HG02938 (cell line): ENCODE measurements around the gene RALGPS1.

Experiments
- ATAC-seq: cut with Tn5 transposase; IDR thresholded peaks from one replicate; pipeline ENCODE4 v1.9.1; 2021; ENCODE audit warnings: mild to moderate bottlenecking, moderate library complexity; ENCODE audit not compliant: unreplicated experiment

RALGPS1 gene

DNA sequence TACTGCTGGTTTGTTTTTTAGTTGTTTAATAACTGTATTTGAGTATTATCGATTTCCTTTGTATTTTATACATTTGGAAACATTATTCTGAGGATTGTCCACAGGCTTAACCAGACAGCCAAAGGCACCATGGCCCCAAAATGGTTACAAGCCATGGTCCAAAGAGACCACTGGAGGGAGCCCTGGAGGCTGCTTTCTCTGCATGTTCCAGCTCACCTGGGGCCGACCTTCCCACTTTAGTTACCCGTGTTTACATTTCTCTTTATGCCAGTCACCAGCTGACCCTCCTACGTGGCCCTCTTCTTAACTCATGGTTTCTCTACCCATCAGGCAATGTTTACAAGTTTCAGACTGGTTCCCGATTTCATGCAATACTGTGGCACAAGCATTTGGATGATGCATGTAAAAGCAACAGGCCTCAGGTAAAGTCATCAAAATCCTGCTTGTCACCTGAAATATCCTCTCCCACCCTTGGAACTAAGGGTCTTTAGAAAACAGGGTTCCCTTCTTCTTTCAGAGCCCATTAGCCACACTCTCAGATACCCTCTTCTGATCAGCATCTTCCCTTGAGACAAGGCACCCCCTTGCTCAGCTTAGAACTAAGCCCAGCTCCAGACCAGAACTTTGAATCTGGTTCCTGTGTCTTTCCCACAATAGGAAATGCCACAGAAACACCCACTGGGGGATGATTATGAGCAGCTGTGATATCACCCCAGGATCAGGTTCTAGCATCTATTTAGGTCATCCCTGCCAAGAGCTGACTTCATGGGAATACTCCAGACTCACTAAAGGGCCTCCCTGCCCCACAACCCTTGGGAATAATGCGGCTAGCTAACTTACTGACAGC, 300.1 kb downstream of the RALGPS1 start:
- no peak for ATAC-seq

DNA sequence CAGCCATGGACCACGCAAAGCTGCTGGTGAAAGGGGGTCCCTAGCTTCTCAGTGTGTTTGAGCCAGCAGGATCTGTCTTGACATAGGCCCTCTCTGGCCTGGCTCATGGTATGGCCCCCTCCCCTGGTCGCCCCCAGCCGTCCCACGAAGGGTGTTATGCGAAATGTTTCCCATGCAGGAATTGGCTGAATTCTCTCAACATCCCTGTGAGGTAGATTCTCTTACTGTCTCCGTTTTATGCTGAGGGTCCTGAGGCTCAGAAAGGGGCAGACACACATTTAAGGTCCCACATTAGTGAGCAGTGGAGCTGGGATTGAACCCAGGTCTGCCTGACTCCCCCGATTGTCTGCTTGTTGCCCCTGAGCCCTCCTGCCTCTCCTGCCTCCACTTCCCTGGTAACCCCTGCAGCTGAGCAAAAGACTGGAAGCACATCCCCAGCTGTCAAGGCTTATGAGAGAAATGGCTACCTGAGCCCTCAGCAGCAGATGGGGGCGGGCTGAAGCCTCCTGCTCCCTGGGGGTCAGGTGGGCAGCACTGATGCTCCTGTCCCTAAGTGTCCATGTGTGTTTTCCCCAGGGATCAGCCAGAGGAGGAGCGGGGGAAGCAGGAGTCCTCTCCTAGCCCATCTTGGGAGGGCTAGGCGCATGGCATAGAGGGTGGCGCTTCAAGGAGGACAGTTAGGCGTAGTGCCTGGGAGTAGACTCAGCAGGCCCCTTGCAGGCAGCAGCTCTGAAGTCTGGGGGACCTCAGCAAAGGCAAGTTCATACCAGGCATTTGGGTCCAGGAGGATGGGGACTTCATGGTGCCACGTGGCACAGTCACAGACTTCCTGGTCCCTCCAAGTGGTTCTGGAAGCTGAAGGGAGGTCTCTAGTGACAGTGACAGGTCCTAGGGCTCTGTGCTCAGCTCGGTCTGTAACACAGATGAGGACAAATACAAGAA, 301.0 kb downstream of the RALGPS1 start:
- ATAC-seq: no peak

DNA sequence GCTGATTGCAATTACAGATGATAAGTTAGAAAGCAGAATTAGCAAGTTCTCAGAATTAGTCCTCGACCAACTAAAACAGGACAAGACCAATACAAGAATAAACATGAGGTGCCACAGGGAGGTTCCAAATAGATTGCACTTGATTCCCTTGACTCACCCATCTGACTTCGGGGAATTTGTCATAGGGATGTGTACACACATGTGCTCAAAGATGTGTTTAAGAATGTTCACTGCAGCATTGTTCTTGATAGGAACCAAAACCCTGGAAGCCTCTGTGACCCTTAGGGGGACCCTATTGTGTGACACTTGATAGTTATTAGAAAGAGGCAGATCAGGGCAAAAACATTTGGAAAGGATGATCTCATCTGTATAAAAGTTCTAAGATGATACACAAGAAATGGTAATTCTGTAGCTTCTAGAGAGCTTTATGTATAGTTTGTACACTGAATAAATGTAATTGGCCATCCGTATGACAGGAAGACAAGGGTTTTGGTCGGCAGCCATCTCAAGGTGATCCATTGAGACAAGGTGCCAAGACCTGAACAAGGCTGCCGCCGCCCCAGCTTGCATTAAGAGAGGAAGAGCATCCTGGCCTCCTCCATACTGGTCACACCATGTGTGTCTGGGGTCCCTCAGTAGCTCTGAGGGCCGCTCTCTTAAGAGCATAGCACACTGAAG, 301.8 kb downstream of the RALGPS1 start:
- ATAC-seq: no peak

DNA sequence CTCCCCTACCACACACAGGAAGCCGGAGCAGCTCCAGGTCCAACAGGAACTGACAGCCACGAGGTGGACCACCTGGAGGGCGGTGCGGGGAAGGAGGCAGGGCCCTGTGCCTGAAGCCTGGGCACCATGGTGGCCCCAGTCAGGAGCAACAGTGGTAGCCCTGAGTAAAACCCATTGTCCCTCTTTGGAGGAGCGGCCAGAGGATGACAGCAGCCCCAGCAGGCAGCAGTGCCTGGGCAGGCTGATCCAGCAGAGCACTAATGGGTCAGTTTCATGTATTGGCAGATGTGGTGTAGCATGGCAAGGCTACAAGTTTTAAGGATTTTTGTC, 302.3 kb downstream of the RALGPS1 start:
- no peak for ATAC-seq

DNA sequence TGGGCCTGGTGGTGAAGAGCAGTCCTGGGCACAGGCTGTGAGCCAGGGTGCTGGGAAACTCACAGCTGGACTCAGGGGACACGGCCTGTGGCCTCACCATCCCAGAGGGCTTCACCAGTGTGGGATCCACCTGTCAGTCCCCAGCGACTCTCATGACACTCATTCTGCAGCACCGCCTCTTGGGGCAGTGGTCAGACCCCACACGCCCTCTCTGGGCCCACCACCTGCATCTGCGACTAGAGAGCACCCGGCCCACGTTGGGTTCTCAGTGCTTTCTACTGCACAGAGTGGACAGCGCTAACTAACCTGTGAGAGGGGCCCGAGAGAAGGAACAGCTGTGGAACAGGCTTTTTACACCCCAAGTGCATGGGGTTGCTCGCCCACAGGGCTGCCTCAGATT, 304.2 kb downstream of the RALGPS1 start:
- ATAC-seq: no peak

DNA sequence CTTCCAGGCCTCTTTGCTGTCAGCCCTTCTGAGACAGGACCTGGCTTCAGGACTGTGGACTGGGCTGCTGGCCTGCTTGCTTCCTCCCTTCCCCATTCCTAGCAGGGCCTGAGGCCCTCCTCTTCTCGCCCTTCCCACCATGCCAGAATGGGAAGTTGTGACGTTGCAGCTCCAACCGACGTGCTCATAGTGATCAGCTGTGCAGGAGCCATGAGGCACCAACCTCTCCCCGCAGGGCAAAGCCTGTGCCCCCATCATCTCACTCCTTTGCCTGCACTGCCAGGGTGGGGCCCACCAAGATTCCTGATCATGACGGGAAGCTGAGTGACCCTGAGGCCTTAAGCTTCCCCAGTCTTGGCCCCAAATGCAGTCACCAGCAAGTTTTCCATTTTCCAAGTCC, 304.9 kb downstream of the RALGPS1 start:
- ATAC-seq: no peak

DNA sequence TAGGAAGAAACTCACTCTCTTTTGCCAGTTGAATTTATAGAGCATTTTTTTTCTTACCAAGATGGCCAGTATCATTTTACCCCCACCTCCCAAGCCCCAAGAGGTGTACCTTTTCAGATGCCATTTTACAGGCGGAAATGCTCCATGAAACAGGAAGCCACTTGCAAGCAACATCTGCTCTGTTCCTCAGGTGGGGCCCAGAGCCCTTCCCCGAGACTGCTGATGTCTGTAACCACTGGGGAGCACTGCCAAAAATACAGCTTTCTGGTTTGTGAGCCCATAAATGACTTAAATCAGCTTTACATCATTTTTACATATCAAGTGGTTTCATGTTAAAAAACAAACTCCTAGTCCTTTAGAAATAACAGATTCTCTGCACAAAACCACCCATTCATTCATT, 307.1 kb downstream of the RALGPS1 start:
- ATAC-seq: no peak

DNA sequence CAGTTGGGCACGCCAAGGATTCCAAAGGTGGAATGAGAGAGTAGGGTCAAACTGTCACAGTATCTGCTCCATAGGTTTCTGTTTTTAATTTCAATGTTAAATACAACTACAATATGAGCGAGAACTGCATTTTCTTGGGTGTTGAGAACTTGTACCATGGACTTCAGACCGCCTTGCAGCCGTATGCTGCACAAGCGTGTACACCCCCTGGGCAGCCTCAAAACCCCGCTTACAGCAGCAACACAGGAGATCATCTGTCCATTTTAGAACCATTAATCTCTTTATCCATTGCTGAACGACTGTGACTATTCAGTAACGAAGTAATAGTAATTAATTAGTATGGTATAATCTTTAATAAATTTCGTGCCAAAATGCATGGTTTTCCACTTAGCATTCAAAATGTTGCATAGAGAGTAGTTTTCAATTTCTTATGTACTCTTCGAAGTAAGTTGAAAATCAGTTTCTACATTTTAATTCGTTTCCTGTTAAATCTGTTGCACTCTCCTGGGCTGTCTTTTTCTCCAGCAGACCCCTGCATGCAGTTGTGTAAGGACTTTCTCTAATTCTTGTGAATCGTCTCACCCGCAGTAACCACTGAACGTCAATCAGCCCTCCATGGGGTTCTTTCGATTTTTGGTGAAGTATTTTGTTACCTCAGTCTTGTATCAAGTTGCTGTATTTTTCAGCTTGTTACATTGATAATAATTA, 308.0 kb downstream of the RALGPS1 start:
- ATAC-seq: no peak

DNA sequence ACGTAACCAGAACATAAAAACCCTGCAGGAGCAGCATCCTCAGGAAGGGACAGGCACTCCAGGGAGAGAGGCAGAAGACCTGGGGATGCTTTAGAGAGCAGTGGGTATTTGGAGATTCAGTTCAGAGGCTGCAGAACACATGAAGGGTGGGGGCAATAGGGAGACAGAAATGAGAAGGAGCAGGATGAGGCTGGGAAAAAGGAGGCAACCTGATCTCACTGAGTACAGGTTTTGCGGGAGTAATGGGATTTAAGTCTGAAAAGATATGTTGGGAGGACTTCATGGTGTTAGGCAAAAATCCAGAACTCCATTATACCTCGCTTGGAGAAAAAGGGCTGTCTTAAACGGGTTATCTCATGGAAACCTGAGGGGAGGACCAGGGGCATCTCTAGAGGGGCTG, 308.7 kb downstream of the RALGPS1 start:
- ATAC-seq: no peak

DNA sequence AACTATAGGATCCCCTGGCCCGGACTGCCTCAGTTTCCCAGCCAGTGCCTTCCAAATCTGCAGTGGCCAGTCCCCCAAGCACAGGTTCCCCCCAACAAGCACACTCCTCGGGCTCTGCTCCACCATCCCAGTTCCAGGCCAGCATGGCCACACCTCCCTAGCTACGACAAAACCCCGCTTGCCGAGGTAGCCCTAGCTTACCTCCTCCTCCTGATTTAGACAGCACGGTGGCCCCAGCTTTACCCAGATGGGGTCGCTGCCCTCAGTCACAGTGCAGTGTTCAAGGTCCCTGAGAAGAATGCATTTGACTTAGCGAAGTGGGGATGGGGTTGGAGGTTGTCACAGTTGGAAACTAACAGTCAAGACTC, 309.2 kb downstream of the RALGPS1 start:
- ATAC-seq: no peak

DNA sequence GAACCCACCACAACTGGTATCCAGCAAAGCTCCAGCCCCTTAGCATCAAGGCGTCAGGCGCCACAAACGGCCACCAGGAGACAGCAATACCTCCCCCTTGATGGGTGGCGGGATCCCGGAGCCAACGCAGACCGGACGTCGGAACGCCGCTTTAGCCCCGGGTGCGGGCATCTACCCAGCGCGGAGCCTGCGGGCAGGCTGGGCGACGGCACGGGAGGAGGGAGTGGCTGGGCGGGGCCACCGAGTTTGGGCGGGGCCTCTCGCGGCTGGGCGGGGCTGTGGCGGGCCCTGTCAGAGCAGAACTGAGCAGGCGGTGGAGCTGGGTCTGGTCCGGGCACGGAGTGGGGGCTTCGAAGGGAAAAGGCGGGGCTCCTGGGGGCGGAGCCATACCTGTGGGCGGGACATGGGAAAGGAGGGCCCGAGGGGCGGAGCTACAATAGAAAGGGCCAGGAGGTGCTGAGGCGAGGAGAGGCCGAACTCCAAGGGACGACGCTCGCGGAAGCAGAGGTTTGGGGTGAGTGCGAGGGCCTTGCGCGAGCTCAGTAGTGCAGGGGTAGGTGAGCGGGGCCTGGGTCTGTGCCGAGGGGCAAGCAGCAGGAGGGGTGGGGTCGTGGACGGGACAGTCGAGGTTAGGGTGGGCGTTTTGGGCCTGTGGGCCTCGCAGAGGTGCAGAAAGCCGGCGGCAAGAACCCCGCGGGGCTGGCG, 309.7 kb downstream of the RALGPS1 start:
- peak; percentile 60 for ATAC-seq

DNA sequence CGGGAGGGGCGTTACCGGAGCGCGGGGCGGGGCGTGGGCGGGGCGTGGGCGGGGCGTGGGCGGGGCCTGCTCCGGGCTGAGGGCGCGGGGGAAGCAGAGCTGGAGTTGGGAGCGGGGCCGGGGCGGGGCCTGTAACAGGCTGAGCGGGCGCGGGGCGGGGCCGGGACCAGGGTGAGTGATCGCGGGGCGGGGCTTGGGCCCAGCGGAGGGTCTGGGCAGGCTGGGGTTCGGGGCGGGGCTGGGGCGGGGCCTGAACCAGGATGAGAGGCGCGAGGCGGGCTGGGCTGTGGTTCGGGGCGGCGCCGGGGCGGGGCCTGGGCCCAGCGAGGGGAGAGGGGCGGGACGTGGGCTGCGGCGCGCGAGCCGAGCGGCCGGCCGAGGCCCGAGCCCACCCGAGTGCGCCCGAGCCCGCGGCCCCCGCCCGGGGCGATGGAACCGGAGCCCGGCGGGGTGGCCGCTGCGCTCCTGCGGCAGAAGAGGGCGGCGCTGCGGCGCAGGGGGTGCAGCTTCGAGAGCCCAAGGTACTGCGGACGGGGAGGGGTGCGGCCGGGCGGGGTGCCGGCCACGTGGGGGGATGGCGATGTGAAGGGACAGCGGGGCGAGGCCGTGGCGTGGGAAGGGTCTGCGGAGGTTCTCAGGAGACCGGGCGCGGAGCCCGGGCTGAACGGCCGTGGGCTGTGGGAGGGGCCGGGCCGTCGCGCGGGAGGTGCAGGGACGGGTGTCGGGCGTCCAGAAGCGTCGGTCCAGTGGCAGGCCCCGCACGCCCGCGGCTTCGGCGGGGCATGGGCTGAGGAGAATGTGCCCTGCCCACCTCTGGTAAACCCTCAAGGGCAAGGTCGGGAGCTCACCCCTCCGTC, 310.5 kb downstream of the RALGPS1 start:
- ATAC-seq: peak; percentile 40

DNA sequence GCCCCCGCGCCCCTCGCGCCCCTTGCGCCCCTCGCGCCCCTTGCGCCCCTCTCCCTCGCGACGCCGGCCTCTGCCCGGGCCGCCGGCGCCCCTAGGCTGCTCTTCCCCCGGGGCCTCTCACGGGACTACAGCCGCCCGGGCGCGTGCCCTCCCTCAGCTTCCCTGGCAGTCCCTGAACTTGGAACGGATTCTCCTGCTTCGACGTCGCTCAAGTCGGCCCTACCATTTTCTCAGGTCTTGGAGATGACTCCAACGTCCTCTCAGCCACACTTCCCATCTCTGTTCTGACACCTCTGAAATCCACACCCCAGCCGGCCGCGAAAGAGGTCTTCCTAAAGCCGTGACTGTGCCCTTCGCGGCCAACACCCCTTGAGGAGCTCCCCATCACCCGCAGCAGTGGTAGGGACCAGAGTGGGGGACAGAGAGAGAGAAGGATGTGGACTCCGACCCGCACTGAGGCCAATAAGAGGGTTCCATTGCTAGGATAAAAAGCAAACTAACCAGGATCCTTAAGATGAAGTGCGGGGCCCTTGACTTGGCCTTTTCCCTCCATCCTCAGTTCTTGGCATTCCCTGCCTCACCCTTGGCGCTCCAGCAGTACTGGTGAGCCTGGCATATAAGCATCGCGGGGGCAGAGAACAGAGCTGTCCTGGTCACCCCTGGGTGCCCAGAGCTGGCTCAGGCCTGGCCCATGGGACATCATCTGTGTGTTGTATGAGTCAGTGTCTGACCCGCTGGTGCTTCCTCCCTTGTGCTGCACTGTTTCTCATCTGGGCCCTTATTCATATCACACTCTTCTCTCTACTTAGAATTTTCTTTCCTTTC, 311.4 kb downstream of the RALGPS1 start:
- ATAC-seq: no peak

DNA sequence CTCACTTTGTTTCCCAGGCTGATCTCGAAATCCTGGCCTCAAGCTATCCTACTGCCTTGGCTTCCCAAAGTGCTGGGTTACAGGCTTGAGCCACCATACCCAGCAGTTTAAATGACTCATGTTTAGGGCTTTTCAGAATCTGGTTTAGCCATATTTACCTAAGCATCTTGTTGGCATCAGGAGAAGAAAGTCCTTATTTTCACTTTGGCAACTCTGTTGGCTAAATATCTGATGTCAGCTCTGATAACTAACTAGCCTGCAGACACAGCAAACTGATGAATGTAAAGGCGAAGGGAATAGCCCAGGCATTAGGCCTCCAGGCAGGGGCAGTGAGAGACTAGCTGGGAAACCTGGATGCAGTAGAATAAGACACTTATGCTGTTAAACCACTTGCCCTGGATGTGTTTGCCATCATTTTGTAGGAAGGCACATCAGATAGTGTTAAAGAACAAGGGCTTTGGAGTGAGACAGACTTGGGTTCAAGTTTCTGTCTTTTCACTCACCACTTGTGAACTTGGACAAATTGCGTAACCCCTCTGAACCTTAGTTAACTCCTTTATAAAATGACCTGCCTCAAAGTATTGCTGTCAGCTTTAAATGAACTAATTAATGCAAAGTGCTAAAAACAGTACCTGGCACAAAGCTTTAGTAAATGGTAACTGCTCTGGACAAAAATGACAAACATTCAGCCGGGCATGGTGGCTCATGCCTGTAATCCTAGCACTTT, 315.3 kb downstream of the RALGPS1 start:
- no peak for ATAC-seq

DNA sequence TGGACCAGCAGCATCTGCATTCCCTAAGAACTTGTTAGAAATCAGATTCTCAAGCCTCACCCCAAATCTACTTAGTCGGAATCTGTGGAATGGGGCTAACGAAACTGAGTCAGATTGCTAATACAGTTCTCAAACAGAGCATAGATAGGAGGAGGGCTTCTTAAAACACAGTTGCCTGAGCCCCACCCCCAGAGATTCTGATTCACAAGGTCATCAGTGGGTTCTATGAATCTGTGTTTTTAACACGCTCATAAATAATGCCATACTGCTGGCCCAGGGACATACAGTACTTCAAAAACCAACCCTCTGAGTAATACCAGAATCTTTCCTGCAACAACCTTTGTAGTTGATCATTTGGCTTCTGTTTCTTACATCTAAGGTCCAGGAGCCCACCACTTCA, 317.1 kb downstream of the RALGPS1 start:
- no peak for ATAC-seq

DNA sequence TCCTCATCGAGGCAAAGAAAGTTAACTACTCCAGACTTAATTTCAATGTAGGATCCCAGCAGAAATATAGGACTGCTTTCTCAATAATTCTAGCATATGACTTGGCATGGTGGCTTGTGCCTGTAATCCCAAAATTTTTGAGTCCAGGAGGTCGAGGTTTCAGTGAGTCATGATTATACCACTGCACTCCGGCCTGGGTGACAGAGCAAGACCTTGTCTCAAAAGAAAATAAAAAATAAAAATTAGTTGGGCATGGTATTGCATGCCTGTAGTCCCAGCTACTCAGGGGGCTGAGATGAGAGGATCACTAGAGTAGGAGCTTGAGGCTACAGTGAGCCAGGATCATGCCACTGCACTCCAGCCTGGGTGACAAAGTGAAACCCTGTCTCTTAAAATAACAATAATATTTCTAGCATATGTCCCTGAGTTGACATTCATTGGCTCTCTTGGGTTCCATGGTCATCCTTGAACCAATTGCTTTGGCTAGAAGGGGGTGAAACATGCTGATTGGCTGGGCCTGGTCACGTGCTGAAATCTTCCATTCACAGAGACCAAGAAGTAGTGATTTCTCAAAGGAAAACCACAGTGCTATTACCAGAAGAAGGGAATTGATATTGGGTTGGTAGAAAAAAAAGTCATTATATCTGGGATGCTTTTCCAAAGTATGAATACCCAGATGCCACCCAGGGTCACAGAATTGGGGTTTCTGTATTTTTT, 318.4 kb downstream of the RALGPS1 start:
- no peak for ATAC-seq

DNA sequence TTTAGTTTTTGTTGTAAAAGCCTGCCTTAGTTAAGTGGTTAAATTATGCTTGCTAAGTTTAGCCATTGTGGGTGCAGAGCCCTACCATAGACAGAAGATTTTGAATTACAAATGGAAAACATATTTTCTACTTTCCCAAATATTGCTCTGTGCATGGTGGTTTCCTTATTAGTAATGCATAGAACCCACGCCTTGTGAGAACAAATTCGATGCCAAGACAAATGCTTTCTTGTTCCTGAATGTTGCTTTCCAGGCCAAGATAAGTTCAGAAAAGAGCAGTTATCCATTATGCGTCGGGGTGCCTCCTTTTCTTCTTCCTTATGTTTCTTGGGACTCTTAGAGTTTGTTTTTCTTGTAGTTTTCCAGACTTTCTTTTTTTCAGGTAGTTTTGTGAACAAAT, 319.0 kb downstream of the RALGPS1 start:
- ATAC-seq: no peak
